HepG2 (cell line): ENCODE data around the gene SOX12. TPM values are rescaled to one million over a fixed set of nuclear protein-coding genes. Genes with fewer than 3 reads are reported as not detected.
A peak's percentile ranks its signal among the peaks of the same experiment; 100 is the strongest.

Source experiments
- AKAP8 ChIP-seq: sonication (generic); formaldehyde crosslinking; IDR thresholded peaks from 2 replicates; pipeline ENCODE4 v1.5.1; 2020; ENCODE audit warnings: mild to moderate bottlenecking, missing genetic modification reagents
- ASH2L ChIP-seq: fragments of 300-600, 200-600 bp; sonication (generic); IDR thresholded peaks from 2 replicates; pipeline ENCODE4 v1.7.0; 2017; ENCODE audit warnings: low read depth, mild to moderate bottlenecking, moderate library complexity, mixed read lengths, low read length; ENCODE audit not compliant: insufficient read length
- ATF1 ChIP-seq: IDR thresholded peaks from 2 replicates; pipeline ENCODE4 v1.6.1; 2016; ENCODE audit warnings: mild to moderate bottlenecking, control low read depth
- BCLAF1 ChIP-seq: fragments of 450-650 bp; IDR thresholded peaks from 2 replicates; pipeline ENCODE4 v1.6.1; 2017; ENCODE audit warnings: mild to moderate bottlenecking
- DNMT3B ChIP-seq: conservative IDR thresholded peaks from 2 replicates; pipeline ENCODE4 v1.6.1; 2016; ENCODE audit warnings: missing biosample characterization, control low read depth
- FLYWCH1 ChIP-seq: sonication (generic); formaldehyde crosslinking; IDR thresholded peaks from 2 replicates; pipeline ENCODE4 v1.8.1; 2023; ENCODE audit warnings: mild to moderate bottlenecking, missing genetic modification reagents
- FOXC1 ChIP-seq: sonication (generic); formaldehyde crosslinking; IDR thresholded peaks from 2 replicates; pipeline ENCODE4 v1.8.0; 2022; ENCODE audit warnings: mild to moderate bottlenecking, missing genetic modification reagents, borderline replicate concordance
- HNRNPUL1 ChIP-seq: fragments of 200-400 bp; formaldehyde crosslinking; IDR thresholded peaks from 2 replicates; pipeline ENCODE4 v1.6.1; 2017; ENCODE audit warnings: low read depth, mild to moderate bottlenecking, low read length, moderate library complexity
- HOXA9 ChIP-seq: sonication (generic); formaldehyde crosslinking; IDR thresholded peaks from 2 replicates; pipeline ENCODE4 v1.8.1; 2022; ENCODE audit warnings: missing genetic modification reagents, mild to moderate bottlenecking, moderate library complexity, borderline replicate concordance
- KDM5B ChIP-seq: sonication (generic); formaldehyde crosslinking; IDR thresholded peaks from 2 replicates; pipeline ENCODE4 v1.4.0; 2020; ENCODE audit warnings: missing genetic modification reagents, mild to moderate bottlenecking, borderline replicate concordance
- MATR3 ChIP-seq: sonication (generic); formaldehyde crosslinking; IDR thresholded peaks from 2 replicates; pipeline ENCODE4 v1.4.0; 2020; ENCODE audit warnings: missing genetic modification reagents
- MEF2D ChIP-seq: sonication (generic); formaldehyde crosslinking; IDR thresholded peaks from 2 replicates; pipeline ENCODE4 v1.5.1; 2020; ENCODE audit warnings: mild to moderate bottlenecking, missing genetic modification reagents
- NFE2L2 ChIP-seq: fragments of 150-350 bp; IDR thresholded peaks from 2 replicates; pipeline ENCODE4 v1.6.1; 2014; ENCODE audit warnings: low read length
- RBFOX2 ChIP-seq: fragments of 200-400 bp; formaldehyde crosslinking; IDR thresholded peaks from 2 replicates; pipeline ENCODE4 v1.6.1; 2017; ENCODE audit warnings: low read depth, mild to moderate bottlenecking, low read length
- RBM22 ChIP-seq: fragments of 200-400 bp; formaldehyde crosslinking; optimal IDR thresholded peaks from 2 replicates; pipeline ENCODE3; 2017; ENCODE audit warnings: mild to moderate bottlenecking, low read length, moderate library complexity
- SCMH1 ChIP-seq: sonication (generic); formaldehyde crosslinking; IDR thresholded peaks from 2 replicates; pipeline ENCODE4 v1.9.0; 2021; ENCODE audit warnings: missing genetic modification reagents, mild to moderate bottlenecking, borderline replicate concordance
- SP1 ChIP-seq, 2 experiments: fragments of 450-650 bp in 1 of 2; sonication (generic) in 1 of 2; formaldehyde crosslinking in 1 of 2; IDR thresholded peaks; 2 replicates each; pipeline versions ENCODE4 v1.4.0 to v1.6.1; 2016 to 2020; ENCODE audit warnings: missing genetic modification reagents in 1 of 2
- TRIM24 ChIP-seq: sonication (generic); formaldehyde crosslinking; IDR thresholded peaks from 2 replicates; pipeline ENCODE4 v1.8.0; 2022; ENCODE audit warnings: mild to moderate bottlenecking, missing genetic modification reagents
- ZC3H13 ChIP-seq: sonication (generic); formaldehyde crosslinking; IDR thresholded peaks from 2 replicates; pipeline ENCODE4 v1.8.1; 2023; ENCODE audit warnings: mild to moderate bottlenecking, missing genetic modification reagents, moderate library complexity
- ZFP82 ChIP-seq: sonication (generic); formaldehyde crosslinking; IDR thresholded peaks from 2 replicates; pipeline ENCODE4 v1.5.1; 2020; ENCODE audit warnings: mild to moderate bottlenecking, missing genetic modification reagents, borderline replicate concordance
- ZNF138 ChIP-seq: sonication (generic); formaldehyde crosslinking; IDR thresholded peaks from 2 replicates; pipeline ENCODE4 v1.5.0; 2020; ENCODE audit warnings: mild to moderate bottlenecking, low read depth, missing genetic modification reagents
- ZNF292 ChIP-seq: sonication (generic); formaldehyde crosslinking; IDR thresholded peaks from 2 replicates; pipeline ENCODE4 v1.8.1; 2022; ENCODE audit warnings: mild to moderate bottlenecking, low read depth, missing genetic modification reagents, borderline replicate concordance
- ZNF513 ChIP-seq: sonication (generic); formaldehyde crosslinking; conservative IDR thresholded peaks from 2 replicates; pipeline ENCODE4 v1.5.0; 2020; ENCODE audit warnings: missing genetic modification reagents
- ZNF546 ChIP-seq: sonication (generic); formaldehyde crosslinking; conservative IDR thresholded peaks from 2 replicates; pipeline ENCODE4 v1.8.1; 2023; ENCODE audit warnings: mild to moderate bottlenecking, missing genetic modification reagents
- ZNF746 ChIP-seq: sonication (generic); formaldehyde crosslinking; IDR thresholded peaks from 2 replicates; pipeline ENCODE4 v1.8.0; 2022; ENCODE audit warnings: mild to moderate bottlenecking, missing genetic modification reagents
- ZNF839 ChIP-seq: sonication (generic); formaldehyde crosslinking; IDR thresholded peaks from 2 replicates; pipeline ENCODE4 v1.4.0; 2020; ENCODE audit warnings: missing genetic modification reagents, mild to moderate bottlenecking, borderline replicate concordance
- ZSCAN20 ChIP-seq: sonication (generic); formaldehyde crosslinking; IDR thresholded peaks from 2 replicates; pipeline ENCODE4 v1.4.0; 2020; ENCODE audit warnings: missing genetic modification reagents, mild to moderate bottlenecking, borderline replicate concordance
- polyA plus RNA-seq, 8 experiments: library from polyadenylated mRNA; depleted of rRNA in 3 of 8; stranded (reverse) in 7 of 8; unstranded in 1 of 8; fragments of >200 nt; fragmentation: Illumina TruSeq in 4 of 8; extraction: Trizol in 4 of 8; gene quantifications; 2 replicates each; pipeline versions ENCODE4 v1.2.1 to v1.2.3, GENCODE V29; 2011 to 2016; ENCODE audit warnings: low read depth in 4 of 8, missing spikeins in 1 of 8, mixed read lengths in 1 of 8; ENCODE audit not compliant: insufficient read depth in 1 of 8
- total RNA-seq, 5 experiments: library from RNA; depleted of rRNA; stranded (reverse); fragments of >200 nt; fragmentation: Illumina TruSeq; extraction: Trizol; gene quantifications; 2 replicates each; pipeline ENCODE4 v1.2.3, GENCODE V29; 2016; ENCODE audit warnings: low read depth in 1 of 5

The SOX12 gene
- total and polyA plus RNA-seq, 2 of the 13 experiments (the other 11 are each of a cell fraction or from before 2014, with no cell fraction given) = 10.0 to 18.7 TPM

- TF ChIP-seq RBFOX2 = peak; percentile 100
- peak; percentile 99 for TF ChIP-seq KDM5B (CRISPR knock-in tag)
- peak; percentile 89 for TF ChIP-seq FLYWCH1 (CRISPR knock-in tag)
- TF ChIP-seq RBM22 = peak; percentile 94
- no peak for TF ChIP-seq BCLAF1
- TF ChIP-seq ATF1 (CRISPR knock-in tag) = peak; percentile 83
- TF ChIP-seq NFE2L2 = no peak
- 0 out of 2 replicates have a peak, but pooled peaks have one; percentile 67 for TF ChIP-seq ZNF513 (CRISPR knock-in tag)
- TF ChIP-seq ZNF839 = 0 out of 2 replicates have a peak, but pooled peaks have one; percentile 54
- TF ChIP-seq MATR3 (CRISPR knock-in tag) = no peak
- TF ChIP-seq SP1 (IDR thresholded peaks at IDR 0.05) = no peak
- peak; percentile 66 for TF ChIP-seq SP1 (CRISPR knock-in tag; IDR thresholded peaks at IDR 0.05)
- peak; percentile 94; the same call in 1 of the 2 replicates for TF ChIP-seq ZNF546
- peak; percentile 97 for TF ChIP-seq MEF2D (CRISPR knock-in tag)
- peak; percentile 98 for TF ChIP-seq ZSCAN20 (CRISPR knock-in tag)
- peak; percentile 97; the same call in 1 of the 2 replicates for TF ChIP-seq FOXC1 (CRISPR knock-in tag)
- TF ChIP-seq HOXA9 (CRISPR knock-in tag) = peak; percentile 79; the same call in 1 of the 2 replicates
- TF ChIP-seq SCMH1 (CRISPR knock-in tag) = no peak
- peak; percentile 86 for TF ChIP-seq ASH2L
- TF ChIP-seq AKAP8 (CRISPR knock-in tag) = peak; percentile 89; the same call in 1 of the 2 replicates
- peak; percentile 98 for TF ChIP-seq ZNF292 (CRISPR knock-in tag)
- TF ChIP-seq ZFP82 (CRISPR knock-in tag) = peak; percentile 98
- TF ChIP-seq ZNF746 (CRISPR knock-in tag) = peak; percentile 99
- TF ChIP-seq HNRNPUL1 = peak; percentile 96
- TF ChIP-seq TRIM24 (CRISPR knock-in tag) = no peak
- peak; percentile 99 for TF ChIP-seq ZC3H13 (CRISPR knock-in tag)
- peak; percentile 97 for TF ChIP-seq ZNF138 (CRISPR knock-in tag)
- TF ChIP-seq DNMT3B (CRISPR knock-in tag) = peak; percentile 82; the same call in 1 of the 2 replicates
Observed at GRCh38 chr20:297098-297924, 28.0 kb upstream of the SOX12 start, which contains the start of gene ZCCHC3 (continued).
